ENCODE data around the gene SYNDIG1.

Gene SYNDIG1

DNA sequence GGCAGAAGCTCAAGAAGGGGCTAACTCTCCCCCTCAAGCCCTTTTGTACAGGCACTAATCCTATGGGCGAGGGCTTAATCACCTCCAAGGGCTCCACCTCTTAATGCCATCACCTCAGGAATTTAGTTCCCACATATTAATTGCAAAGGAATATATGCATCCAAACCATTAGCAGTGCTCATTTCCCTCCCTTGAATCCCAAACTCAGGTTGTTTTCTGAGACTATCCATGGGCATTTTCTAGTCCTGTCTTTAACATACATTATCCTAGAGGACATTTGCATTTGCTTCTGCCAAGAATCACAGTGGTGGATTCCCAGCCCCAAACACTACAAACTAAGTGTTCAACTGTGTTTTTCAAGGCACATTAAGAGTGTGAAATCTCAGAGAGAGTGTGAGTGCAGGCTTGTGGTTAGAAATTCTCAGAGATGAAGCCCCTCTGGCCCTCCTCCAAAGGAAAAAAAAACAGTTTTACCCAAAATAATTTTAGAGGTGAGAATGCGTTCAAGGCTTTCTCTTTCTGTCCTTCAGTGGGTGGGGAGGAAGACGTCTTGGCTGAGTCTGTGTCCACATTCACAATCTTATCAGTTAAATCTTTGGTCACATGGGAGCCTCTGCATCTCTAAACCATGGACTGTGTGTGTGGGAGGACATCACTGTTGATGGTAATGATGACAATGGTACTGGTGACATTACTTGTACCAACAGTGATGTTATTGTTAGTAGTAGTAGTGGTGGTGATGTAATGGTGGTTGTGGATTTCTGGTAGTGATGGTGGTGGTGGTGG, 59.3 kb downstream of the SYNDIG1 start:
- no peak for DNase-seq (ENCODE audit: extremely low spot score)
- ChIA-PET CTCF (no interaction called here), POLR2A (no interaction called here)
- TF ChIP-seq FOXA1 (IDR thresholded peaks at IDR 0.05) (no peak), SUZ12 (IDR thresholded peaks at IDR 0.05) (no peak), ZNF384 (IDR thresholded peaks at IDR 0.05) (no peak), ELF4 (IDR thresholded peaks at IDR 0.05) (no peak), ARNT (IDR thresholded peaks at IDR 0.05) (no peak), FOXK2 (IDR thresholded peaks at IDR 0.05) (no peak), HDGF (IDR thresholded peaks at IDR 0.05; ENCODE audit: borderline replicate concordance) (no peak), BHLHE40 (IDR thresholded peaks at IDR 0.05; ENCODE audit: borderline replicate concordance) (no peak), SP1 (IDR thresholded peaks at IDR 0.05) (no peak), L3MBTL2 (conservative IDR thresholded peaks at IDR 0.05) (no peak), CTBP1 (IDR thresholded peaks at IDR 0.05; ENCODE audit: borderline replicate concordance) (no peak), FOXM1 (IDR thresholded peaks at IDR 0.05; ENCODE audit: borderline replicate concordance) (no peak), TARDBP (IDR thresholded peaks at IDR 0.05) (no peak), LEF1 (IDR thresholded peaks at IDR 0.05; ENCODE audit: borderline replicate concordance) (no peak), NFRKB (IDR thresholded peaks at IDR 0.05) (no peak)
- TF ChIP-seq, protein P1, sequence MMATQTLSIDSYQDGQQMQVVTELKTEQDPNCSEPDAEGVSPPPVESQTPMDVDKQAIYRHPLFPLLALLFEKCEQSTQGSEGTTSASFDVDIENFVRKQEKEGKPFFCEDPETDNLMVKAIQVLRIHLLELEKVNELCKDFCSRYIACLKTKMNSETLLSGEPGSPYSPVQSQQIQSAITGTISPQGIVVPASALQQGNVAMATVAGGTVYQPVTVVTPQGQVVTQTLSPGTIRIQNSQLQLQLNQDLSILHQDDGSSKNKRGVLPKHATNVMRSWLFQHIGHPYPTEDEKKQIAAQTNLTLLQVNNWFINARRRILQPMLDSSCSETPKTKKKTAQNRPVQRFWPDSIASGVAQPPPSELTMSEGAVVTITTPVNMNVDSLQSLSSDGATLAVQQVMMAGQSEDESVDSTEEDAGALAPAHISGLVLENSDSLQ (IDR thresholded peaks at IDR 0.05), result no peak

DNA sequence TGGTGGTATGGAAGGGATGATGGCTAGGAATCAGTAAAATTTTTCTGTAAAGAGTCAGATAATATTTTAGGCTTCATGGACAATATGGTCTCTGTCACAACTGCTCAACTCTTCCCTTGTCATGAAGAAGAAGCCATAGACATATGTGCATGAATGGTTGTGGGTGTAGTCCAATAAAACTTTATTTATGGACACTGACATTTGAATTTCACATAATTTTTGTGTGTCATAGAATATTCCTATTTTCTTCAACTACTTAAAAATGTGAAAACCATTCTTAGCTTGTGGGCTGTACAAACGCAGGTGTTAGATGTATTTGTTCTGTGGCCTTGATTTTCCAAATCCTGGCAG, 59.9 kb downstream of the SYNDIG1 start:
- TF ChIP-seq SUZ12 (IDR thresholded peaks at IDR 0.05), result no peak
- no peak for TF ChIP-seq ZNF384 (IDR thresholded peaks at IDR 0.05)
- no peak for TF ChIP-seq SP1 (IDR thresholded peaks at IDR 0.05)
- no peak for TF ChIP-seq ARNT (IDR thresholded peaks at IDR 0.05)
- no peak for TF ChIP-seq LEF1 (IDR thresholded peaks at IDR 0.05; ENCODE audit: borderline replicate concordance)
- no peak for TF ChIP-seq ELF4 (IDR thresholded peaks at IDR 0.05)
- TF ChIP-seq, protein P1 (IDR thresholded peaks at IDR 0.05), result no peak
- no peak for TF ChIP-seq HDGF (IDR thresholded peaks at IDR 0.05; ENCODE audit: borderline replicate concordance)
- no peak for TF ChIP-seq TARDBP (IDR thresholded peaks at IDR 0.05)
- no peak for TF ChIP-seq FOXM1 (IDR thresholded peaks at IDR 0.05; ENCODE audit: borderline replicate concordance)
- no peak for TF ChIP-seq CTBP1 (IDR thresholded peaks at IDR 0.05; ENCODE audit: borderline replicate concordance)
- no peak for TF ChIP-seq L3MBTL2 (conservative IDR thresholded peaks at IDR 0.05)
- no peak for TF ChIP-seq FOXA1 (IDR thresholded peaks at IDR 0.05)
- no peak for TF ChIP-seq BHLHE40 (IDR thresholded peaks at IDR 0.05; ENCODE audit: borderline replicate concordance)
- TF ChIP-seq NFRKB (IDR thresholded peaks at IDR 0.05), result no peak
- TF ChIP-seq FOXK2 (IDR thresholded peaks at IDR 0.05), result no peak
- ChIA-PET POLR2A (no interaction called here), CTCF (no interaction called here)
- no peak for DNase-seq (ENCODE audit: extremely low spot score)

GRCh38 chr20:24530131-24530680, 60.8 kb downstream of the SYNDIG1 start:
- CTCF ChIA-PET, result no interaction called here

GRCh38 chr20:24531202-24531601, 61.8 kb downstream of the SYNDIG1 start:
- ChIA-PET CTCF (no interaction called here), POLR2A (no interaction called here)
- TF ChIP-seq NFRKB (IDR thresholded peaks at IDR 0.05) (no peak), CTBP1 (IDR thresholded peaks at IDR 0.05; ENCODE audit: borderline replicate concordance) (no peak), BHLHE40 (IDR thresholded peaks at IDR 0.05; ENCODE audit: borderline replicate concordance) (no peak), ARNT (IDR thresholded peaks at IDR 0.05) (no peak), FOXM1 (IDR thresholded peaks at IDR 0.05; ENCODE audit: borderline replicate concordance) (no peak), FOXA1 (IDR thresholded peaks at IDR 0.05) (no peak), ZNF384 (IDR thresholded peaks at IDR 0.05) (no peak), ELF4 (IDR thresholded peaks at IDR 0.05) (no peak), HDGF (IDR thresholded peaks at IDR 0.05; ENCODE audit: borderline replicate concordance) (no peak), L3MBTL2 (conservative IDR thresholded peaks at IDR 0.05) (no peak), SP1 (IDR thresholded peaks at IDR 0.05) (no peak)
- TF ChIP-seq, protein P1 (IDR thresholded peaks at IDR 0.05), result no peak
- no peak for DNase-seq (ENCODE audit: extremely low spot score)

More at GRCh38 chr20:24530131-24530680, 60.8 kb downstream of the SYNDIG1 start:
- POLR2A ChIA-PET, result no interaction called here
- DNase-seq (ENCODE audit: extremely low spot score), result no peak
- TF ChIP-seq BHLHE40 (IDR thresholded peaks at IDR 0.05; ENCODE audit: borderline replicate concordance) (no peak), HDGF (IDR thresholded peaks at IDR 0.05; ENCODE audit: borderline replicate concordance) (no peak), SP1 (IDR thresholded peaks at IDR 0.05) (no peak), NFRKB (IDR thresholded peaks at IDR 0.05) (no peak), ELF4 (IDR thresholded peaks at IDR 0.05) (no peak), LEF1 (IDR thresholded peaks at IDR 0.05; ENCODE audit: borderline replicate concordance) (no peak), ZNF384 (IDR thresholded peaks at IDR 0.05) (no peak), CTBP1 (IDR thresholded peaks at IDR 0.05; ENCODE audit: borderline replicate concordance) (no peak), L3MBTL2 (conservative IDR thresholded peaks at IDR 0.05) (no peak), SUZ12 (IDR thresholded peaks at IDR 0.05) (no peak), FOXK2 (IDR thresholded peaks at IDR 0.05) (no peak), FOXA1 (IDR thresholded peaks at IDR 0.05) (no peak), TARDBP (IDR thresholded peaks at IDR 0.05) (no peak), FOXM1 (IDR thresholded peaks at IDR 0.05; ENCODE audit: borderline replicate concordance) (no peak), ARNT (IDR thresholded peaks at IDR 0.05) (no peak)
- TF ChIP-seq, protein P1 (IDR thresholded peaks at IDR 0.05), result no peak
